Midbrain (tissue), 1 donor: Measurements from ENCODE around the gene DRAM1.

Source experiments
- DNase-seq: peaks from one replicate; lab custom pipeline; 2025; lab: John Stamatoyannopoulos, UW

The DRAM1 gene

GRCh38 chr12:101941306-101942249 is 64.2 kb downstream of the DRAM1 start:
- no peak for DNase-seq

GRCh38 chr12:101942250-101942605 is 64.8 kb downstream of the DRAM1 start:
- no peak for DNase-seq

DNA sequence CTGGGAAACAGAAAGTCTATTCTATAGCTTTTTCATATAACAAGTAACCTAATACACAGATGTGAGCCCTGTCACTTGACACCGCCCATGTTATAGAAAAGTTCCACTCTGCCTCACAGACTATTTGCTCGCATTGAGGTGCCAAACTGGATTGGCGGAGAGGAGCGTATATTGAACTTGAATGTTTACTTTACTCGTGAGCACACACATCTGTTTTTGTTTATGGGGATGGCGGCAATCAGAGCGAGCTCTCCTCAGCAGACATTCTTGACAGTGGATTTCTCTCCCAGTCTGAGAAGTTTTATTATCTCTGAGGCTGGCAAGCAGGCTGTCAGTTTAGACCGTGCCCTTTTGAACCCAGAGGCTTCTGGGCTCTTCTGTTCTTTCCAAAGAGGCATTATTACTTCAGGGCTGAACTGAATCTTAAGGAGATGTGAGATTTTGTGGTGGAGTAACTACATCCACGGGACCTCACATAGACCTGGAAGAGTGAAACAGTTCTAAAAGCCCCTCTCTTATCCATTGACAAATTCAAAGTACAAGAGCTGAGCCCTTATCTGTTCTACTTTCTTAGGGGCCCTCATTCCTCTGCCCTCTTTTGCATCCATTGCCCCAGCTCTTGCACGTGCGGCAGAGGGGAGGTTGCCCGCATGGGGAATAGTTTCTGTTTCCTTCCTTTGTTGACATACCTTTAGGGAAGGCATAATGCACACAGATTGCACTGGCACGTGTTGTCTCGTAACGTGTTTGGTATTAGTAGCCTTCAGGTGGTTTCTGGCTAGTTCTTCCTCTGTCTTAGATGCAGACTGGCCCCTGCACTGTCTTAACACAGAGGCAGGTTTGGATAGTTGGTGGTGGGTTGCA is 68.2 kb downstream of the DRAM1 start:
- DNase-seq: no peak

DNA sequence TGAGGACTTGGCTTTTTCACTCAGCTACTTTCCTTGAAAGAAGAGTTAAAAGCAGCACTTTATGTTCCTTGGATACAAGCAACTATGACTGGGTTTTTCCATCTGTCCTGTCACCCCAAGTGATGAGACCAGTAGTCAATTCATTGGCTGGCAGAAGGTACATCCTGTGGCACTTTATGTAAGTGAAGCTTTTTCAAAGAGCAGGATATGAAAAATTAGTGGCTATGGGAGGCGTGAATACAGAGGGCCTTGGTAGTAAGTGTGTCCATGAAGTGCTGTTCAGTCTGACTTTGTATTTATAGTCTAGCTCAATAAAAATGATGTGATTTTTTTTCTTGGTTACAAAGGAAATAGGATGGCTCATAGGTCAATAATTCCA is 68.8 kb downstream of the DRAM1 start:
- DNase-seq: no peak

GRCh38 chr12:101947316-101947715 is 69.9 kb downstream of the DRAM1 start:
- DNase-seq: no peak

DNA sequence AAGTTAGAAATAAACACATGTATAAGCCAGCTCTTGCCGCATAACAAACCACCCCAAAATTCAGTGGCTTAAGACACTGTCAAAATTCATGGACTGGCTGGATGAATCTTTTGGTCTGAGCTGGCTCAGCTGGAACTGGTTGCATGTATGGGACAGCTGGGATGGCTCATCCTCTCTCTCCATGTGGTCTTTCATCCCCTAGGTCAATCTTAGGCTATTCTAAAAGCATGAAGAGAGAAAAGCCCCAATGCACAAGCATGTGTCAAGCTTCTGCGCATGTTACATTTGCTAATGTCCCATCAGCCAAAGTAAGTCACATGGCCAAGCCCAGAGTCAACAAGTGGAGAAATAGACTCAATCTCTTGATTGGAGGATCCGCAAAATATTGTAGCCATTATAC is 71.0 kb downstream of the DRAM1 start:
- no peak for DNase-seq

GRCh38 chr12:101951002-101951670 is 73.8 kb downstream of the DRAM1 start:
- DNase-seq: no peak

DNA sequence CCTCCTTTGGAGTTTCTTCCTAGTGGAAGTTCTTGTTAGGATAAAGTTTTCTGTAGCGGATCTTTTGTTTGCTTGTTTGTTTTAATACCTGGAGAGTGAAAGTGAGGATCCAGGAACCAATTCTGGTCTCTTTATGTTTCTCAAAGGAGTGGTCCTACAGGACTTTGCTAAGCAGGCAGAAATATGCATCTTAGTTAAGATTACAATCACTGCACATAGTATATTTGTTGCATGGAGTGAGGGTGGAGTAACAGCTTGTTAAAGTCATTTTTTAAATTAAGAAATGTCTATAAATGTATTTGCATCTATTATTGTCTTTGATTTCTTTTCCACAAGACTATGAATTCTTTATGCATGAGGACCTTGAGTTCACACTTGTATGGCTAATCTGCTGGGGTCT is 76.7 kb downstream of the DRAM1 start:
- no peak for DNase-seq

GRCh38 chr12:101954676-101955075 is 77.3 kb downstream of the DRAM1 start:
- no peak for DNase-seq

GRCh38 chr12:101957252-101957959 is 80.0 kb downstream of the DRAM1 start:
- no peak for DNase-seq

- DNase-seq: no peak
These were observed 82.2 kb downstream of the DRAM1 start for GRCh38 chr12:101959607-101960006.

DNA sequence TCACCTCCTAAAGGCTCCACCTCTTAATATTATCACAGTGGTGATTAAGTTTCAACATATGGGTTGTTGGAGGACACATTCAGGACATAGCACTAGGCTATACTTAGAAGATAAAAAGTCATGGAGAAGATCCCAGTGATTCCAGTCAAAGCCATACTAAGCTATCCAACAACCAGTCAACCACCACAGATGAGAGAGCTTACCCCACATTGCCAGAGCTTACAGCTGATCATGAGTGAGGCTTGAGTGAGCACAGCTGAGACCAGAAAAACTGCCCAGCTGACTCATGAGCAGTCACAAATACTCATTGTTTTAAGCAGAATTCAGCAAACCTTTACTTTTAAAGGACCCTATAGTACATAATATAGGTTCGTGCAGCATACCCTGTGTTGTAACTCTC is 85.1 kb downstream of the DRAM1 start:
- no peak for DNase-seq

DNA sequence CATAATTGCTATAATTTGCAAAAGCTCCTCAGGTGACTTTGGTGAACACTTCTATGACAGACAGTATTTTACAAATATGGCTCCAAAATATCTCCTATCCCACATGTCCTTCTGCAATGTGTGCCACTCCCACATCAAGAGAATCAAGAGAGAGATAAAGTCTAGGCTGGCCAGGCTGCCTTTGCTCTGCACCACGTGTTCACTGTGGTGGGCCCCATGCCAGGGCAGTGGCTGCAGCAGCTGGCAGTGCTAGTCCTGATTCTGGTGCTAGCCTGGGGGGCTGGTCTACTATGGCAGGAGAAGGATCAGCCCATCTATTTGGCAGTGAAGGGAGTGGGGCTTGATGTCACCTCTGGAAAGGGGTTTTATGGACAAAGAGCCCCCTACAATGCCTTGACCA is 86.3 kb downstream of the DRAM1 start:
- DNase-seq: no peak

DNA sequence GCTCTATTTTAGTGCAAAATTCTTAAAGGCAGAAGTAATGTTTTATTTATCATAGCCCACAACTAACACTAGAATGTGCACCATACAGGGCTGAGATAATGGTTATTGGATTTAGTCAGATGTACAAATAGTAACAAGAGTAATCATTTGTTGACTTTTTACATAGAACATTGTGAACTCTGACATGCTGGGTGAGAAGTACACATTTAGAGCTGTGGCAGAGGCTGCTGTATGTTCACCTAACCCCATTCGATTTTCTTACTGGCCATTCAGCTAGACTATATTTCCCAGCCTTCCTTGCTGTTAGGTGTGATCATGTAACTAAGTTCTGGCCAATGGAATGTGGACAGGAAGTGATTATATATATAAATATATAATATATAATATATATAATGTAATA is 89.1 kb downstream of the DRAM1 start:
- DNase-seq: no peak

- DNase-seq: no peak
These were observed 90.1 kb downstream of the DRAM1 start for GRCh38 chr12:101967506-101967905.

GRCh38 chr12:101968770-101969169 is 91.4 kb downstream of the DRAM1 start:
- DNase-seq: no peak
